Glutamatergic neuron (in vitro differentiated cells): ENCODE measurements around the gene ITPK1. TPM values are rescaled to one million over a fixed set of nuclear protein-coding genes. Genes with fewer than 3 reads are reported as not detected.

ENCODE experiments used
- DNase-seq: peaks from one replicate; pipeline ENCODE4 v3.0.0; 2022
- H3K27ac Mint-ChIP-seq: one replicate; pipeline ENCODE4 v1.8.0; 2020; ENCODE audit warnings: mild to moderate bottlenecking, mixed read lengths, inconsistent platforms; ENCODE audit not compliant: unreplicated experiment
- H3K27me3 Mint-ChIP-seq: one replicate; pipeline ENCODE4 v1.8.0; 2020; ENCODE audit warnings: mild to moderate bottlenecking, moderate library complexity, mixed read lengths, inconsistent platforms; ENCODE audit not compliant: unreplicated experiment
- H3K36me3 Mint-ChIP-seq: one replicate; pipeline ENCODE4 v1.8.0; 2020; ENCODE audit warnings: mild to moderate bottlenecking, mixed read lengths, inconsistent platforms; ENCODE audit not compliant: unreplicated experiment
- H3K4me1 Mint-ChIP-seq: one replicate; pipeline ENCODE4 v1.8.0; 2020; ENCODE audit warnings: mild to moderate bottlenecking, low read depth, mixed read lengths, inconsistent platforms; ENCODE audit not compliant: unreplicated experiment
- H3K4me3 Mint-ChIP-seq: one replicate; pipeline ENCODE4 v1.8.0; 2020; ENCODE audit warnings: mild to moderate bottlenecking, mixed read lengths, inconsistent platforms; ENCODE audit not compliant: unreplicated experiment
- H3K9me3 Mint-ChIP-seq: one replicate; pipeline ENCODE4 v1.8.0; 2020; ENCODE audit warnings: mild to moderate bottlenecking, moderate library complexity, mixed read lengths, inconsistent platforms; ENCODE audit not compliant: unreplicated experiment
- total RNA-seq: library from RNA; stranded (reverse); fragmentation: NEBNext Ultra II Directional; extraction: Animal tissue kit (Norgen Biotek cat#: 25700); gene quantifications from one replicate; pipeline ENCODE4 v1.2.1, GENCODE V29; 2021; ENCODE audit not compliant: unreplicated experiment
- TF ChIP-seq, protein P1 (sequence below): fragments of 200-600 bp; sonication (generic); IDR thresholded peaks from one replicate; pipeline ENCODE4 v1.5.0; 2021; ENCODE audit not compliant: partially characterized antibody, unreplicated experiment

ITPK1 gene
- total RNA-seq, 1 donor from 2014 or later: 132 TPM

DNA sequence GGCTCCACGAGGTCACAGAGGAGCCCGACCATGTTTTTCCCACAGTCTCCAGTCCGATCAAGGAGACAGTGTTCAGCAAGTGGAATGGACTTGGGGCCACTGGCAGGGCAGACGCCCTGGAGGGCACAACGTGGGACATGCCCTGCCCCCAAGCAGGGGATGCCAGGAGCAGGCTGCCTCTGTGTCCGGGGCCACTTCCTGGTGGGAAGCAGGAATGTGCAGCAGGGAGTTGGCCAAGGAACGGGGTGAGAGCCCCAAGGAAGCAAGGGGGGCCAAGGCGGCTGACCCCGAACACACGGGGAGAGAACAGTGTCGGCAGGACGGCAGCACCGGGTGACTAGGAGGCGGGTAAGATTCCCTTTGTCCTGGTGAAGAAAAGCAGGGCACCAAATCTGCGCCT lies 100.2 kb downstream of the ITPK1 start:
- H3K4me1 Mint-ChIP-seq: peaks cover 60% of the 10 kb centered on the region
- H3K4me3 Mint-ChIP-seq: no peak overlapping the region
- peaks cover 20% of the 10 kb centered on the region for H3K27me3 Mint-ChIP-seq
- H3K27ac Mint-ChIP-seq: no peak overlapping the region
- H3K9me3 Mint-ChIP-seq: peaks cover 23% of the 10 kb centered on the region
- DNase-seq: no peak
- TF ChIP-seq, protein P1, sequence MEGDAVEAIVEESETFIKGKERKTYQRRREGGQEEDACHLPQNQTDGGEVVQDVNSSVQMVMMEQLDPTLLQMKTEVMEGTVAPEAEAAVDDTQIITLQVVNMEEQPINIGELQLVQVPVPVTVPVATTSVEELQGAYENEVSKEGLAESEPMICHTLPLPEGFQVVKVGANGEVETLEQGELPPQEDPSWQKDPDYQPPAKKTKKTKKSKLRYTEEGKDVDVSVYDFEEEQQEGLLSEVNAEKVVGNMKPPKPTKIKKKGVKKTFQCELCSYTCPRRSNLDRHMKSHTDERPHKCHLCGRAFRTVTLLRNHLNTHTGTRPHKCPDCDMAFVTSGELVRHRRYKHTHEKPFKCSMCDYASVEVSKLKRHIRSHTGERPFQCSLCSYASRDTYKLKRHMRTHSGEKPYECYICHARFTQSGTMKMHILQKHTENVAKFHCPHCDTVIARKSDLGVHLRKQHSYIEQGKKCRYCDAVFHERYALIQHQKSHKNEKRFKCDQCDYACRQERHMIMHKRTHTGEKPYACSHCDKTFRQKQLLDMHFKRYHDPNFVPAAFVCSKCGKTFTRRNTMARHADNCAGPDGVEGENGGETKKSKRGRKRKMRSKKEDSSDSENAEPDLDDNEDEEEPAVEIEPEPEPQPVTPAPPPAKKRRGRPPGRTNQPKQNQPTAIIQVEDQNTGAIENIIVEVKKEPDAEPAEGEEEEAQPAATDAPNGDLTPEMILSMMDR: no peak
- H3K36me3 Mint-ChIP-seq: peaks cover 4% of the 10 kb centered on the region

DNA sequence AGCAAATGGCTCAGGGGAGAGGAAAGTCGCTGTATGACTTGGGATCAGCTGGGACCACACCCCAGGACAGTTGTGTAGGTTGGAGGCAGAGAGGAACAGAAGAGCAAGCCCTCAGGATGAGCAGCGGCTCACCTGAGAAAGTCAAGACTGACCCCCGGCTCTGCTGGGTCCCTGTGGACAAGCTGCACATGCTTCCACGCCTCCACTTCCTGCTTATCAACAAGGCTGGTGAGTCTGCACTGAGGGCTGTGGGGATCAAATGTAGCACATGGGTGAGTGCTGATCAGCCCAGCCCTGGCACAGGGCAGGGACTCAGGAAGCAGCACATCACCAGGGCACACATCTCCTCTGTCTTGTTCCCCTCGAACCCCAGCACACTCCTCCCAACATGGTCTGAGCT lies 100.7 kb downstream of the ITPK1 start:
- Mint-ChIP-seq H3K36me3 (peaks cover 4% of the 10 kb centered on the region), H3K27me3 (peaks cover 22% of the 10 kb centered on the region), H3K27ac (no peak overlapping the region), H3K9me3 (peaks cover 25% of the 10 kb centered on the region), H3K4me3 (no peak overlapping the region), H3K4me1 (peaks cover 60% of the 10 kb centered on the region)
- no peak for DNase-seq
- TF ChIP-seq, protein P1: no peak

DNA sequence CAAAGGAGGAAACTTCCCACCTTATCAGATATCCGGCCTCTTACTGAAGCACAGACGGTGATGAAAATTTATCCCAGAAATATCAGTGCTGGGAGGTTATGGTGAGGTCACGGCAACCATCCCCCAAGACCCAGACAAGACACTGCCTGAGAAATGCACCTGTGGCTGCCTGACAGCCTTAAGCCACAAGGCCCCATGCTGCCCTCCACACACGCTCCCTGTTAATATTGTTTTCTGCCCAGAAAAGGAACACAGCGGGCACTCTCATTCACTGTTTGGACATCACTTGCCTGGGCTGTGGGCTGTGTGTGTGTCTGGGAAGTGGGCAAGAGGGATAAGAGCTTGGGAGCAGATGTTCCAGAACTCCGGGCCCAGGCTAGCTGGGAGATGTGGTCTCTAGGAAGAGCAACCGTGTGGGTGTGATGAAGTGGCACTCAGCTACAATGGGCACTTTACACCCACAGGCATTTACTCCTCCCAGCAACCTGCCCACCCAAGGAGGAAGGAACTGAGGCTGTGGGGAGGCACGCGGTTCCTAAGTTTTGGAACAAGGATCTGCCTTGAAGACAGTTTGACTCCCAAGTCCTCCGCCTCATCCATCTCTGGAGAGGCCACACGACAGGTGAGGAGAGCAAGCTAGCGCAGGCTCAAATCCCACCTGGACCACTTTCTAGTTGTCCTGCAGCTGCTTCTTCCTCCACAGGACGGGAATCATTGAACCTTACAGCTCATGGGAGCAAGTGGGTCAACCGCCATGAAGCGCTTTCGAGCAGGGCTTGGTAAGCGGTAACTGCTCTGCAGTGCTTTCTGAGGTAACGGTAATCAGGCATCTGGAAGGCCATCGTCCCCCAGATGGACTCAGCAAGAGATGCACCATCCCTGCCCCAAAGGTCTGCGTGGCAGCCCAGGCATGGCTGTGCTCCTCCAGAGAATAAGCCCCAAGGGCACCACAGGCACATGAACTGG lies 101.4 kb downstream of the ITPK1 start:
- Mint-ChIP-seq H3K27me3 (peaks cover 28% of the 10 kb centered on the region), H3K36me3 (peaks cover 4% of the 10 kb centered on the region), H3K27ac (peak overlapping the region; percentile 59), H3K4me3 (no peak overlapping the region), H3K4me1 (peaks cover 61% of the 10 kb centered on the region), H3K9me3 (peaks cover 32% of the 10 kb centered on the region)
- TF ChIP-seq, protein P1: no peak
- DNase-seq: no peak

DNA sequence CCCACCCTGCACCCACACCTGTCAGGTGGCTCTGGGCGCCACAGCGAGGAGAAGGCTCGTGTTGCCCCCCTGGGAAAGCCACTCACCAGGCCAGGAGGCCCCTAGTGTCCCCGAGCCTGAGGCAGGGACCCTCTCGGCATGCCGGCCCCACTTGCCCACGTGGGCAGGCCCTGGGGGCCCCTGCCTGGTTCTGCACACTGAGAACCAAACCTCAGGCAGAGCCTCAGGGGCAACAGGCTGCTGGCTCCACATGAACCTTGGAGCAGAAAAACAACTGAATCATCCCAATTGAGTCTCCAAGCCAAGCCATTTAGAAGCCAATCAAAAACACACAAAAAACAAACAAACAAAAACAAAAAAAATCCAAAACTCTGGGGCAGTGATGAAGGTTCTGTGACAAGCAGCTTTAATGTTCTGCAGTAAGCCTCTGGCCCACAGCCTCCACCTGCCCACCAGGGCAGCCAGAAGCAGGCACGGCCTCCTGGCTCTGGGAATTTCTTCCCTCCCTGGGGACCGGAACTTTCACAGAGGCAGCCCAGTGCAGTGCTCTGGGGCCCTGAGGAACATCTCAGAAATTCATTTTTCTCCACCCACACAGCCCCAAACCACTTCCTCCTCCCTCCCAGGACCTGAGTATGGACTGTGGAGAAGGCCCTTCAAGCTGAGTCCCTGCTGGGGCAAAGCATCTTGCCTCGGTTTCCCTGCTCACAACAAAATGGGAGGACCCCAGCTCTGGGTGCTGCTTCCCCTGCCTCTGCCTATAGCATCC lies 102.6 kb downstream of the ITPK1 start:
- Mint-ChIP-seq H3K36me3 (peaks cover 4% of the 10 kb centered on the region), H3K4me3 (no peak overlapping the region), H3K9me3 (peaks cover 34% of the 10 kb centered on the region), H3K4me1 (peaks cover 63% of the 10 kb centered on the region), H3K27me3 (peaks cover 32% of the 10 kb centered on the region), H3K27ac (no peak overlapping the region)
- TF ChIP-seq, protein P1: no peak
- DNase-seq: no peak
